Endometrium (tissue), 2 donors: ENCODE data around the gene UTP14C.
"Not testable (repeated sequence)": the region's sequence is repeated elsewhere in the genome, so short reads cannot be mapped to it uniquely, and the experiment has no call there.

Experiments
- FAIRE-seq: peaks from 2 replicates; lab custom pipeline; 2012; peaks lifted over from hg19 to GRCh38; lab: Jason Lieb, UNC
- donor health status: control.
- donor health status: control.

UTP14C gene

GRCh38 chr13:52048516-52048915, 24.0 kb downstream of the UTP14C start:
- FAIRE-seq = no peak

GRCh38 chr13:52051400-52051799, 26.9 kb downstream of the UTP14C start:
- FAIRE-seq = no peak

GRCh38 chr13:52053460-52053859, 29.0 kb downstream of the UTP14C start:
- FAIRE-seq = no peak

GRCh38 chr13:52061064-52061463, 36.6 kb downstream of the UTP14C start:
- not testable (repeated sequence) for FAIRE-seq

- FAIRE-seq = no peak
Observed at GRCh38 chr13:52061587-52061986, 37.1 kb downstream of the UTP14C start.

GRCh38 chr13:52067237-52067636, 42.7 kb downstream of the UTP14C start:
- FAIRE-seq = no peak

GRCh38 chr13:52070929-52071523, 46.5 kb downstream of the UTP14C start:
- no peak for FAIRE-seq
